IMR-90 (cell line): ENCODE measurements around the gene RABEP1. TPM values are rescaled to one million over a fixed set of nuclear protein-coding genes. Genes with fewer than 3 reads are reported as not detected.

ENCODE experiments used
- ATAC-seq: fragments of 200-7000 bp; cut with Tn5 transposase; 2 replicates; pipeline ENCODE4 v1.9.1; 2020; ENCODE audit warnings: low read depth, mild to moderate bottlenecking, moderate library complexity
- BruUV-seq: library from RNA; stranded (reverse); fragments of 400-500 nt; replicated peaks from 2 replicates; lab custom pipeline; 2021; lab: Mats Ljungman, UMichigan
- CTCF ChIA-PET: fragments of 300-600 bp; formaldehyde crosslinking; extraction: SDS; loops from one replicate; lab custom pipeline; 2021; ENCODE audit warnings: antibody characterized with exemption; lab: Yijun Ruan, JAX
- POLR2A ChIA-PET: fragments of 300-600 bp; sonication (Branson Sonifier 250); formaldehyde crosslinking; loops from one replicate; lab custom pipeline; 2022; ENCODE audit warnings: antibody characterized with exemption; ENCODE audit not compliant: unreplicated experiment; lab: Charles Lee
- DNase-seq: peaks from one replicate; pipeline ENCODE4 v3.0.0; 2013
- H2AFZ ChIP-seq: replicated peaks from 2 replicates; pipeline ENCODE3; 2013; ENCODE audit warnings: low read length, mild to moderate bottlenecking; ENCODE audit not compliant: poor library complexity
- H2AK5ac ChIP-seq: 2 replicates; pipeline ENCODE4 v1.6.1; 2013; ENCODE audit warnings: low read depth, low read length, inconsistent platforms
- H2AK9ac ChIP-seq: replicated peaks from 2 replicates; pipeline ENCODE3; 2013; ENCODE audit warnings: mild to moderate bottlenecking, low read depth, low read length, moderate library complexity; ENCODE audit not compliant: poor library complexity
- H2BK120ac ChIP-seq: 2 replicates; pipeline ENCODE4 v1.6.1; 2013; ENCODE audit warnings: low read depth, low read length, inconsistent platforms
- H2BK15ac ChIP-seq: 3 replicates; pipeline ENCODE4 v1.6.1; 2013; ENCODE audit warnings: low read depth, low read length, inconsistent platforms
- H2BK20ac ChIP-seq: 2 replicates; pipeline ENCODE4 v1.6.1; 2013; ENCODE audit warnings: low read depth, mild to moderate bottlenecking, inconsistent platforms, low read length, moderate library complexity
- H2BK5ac ChIP-seq: 2 replicates; pipeline ENCODE4 v1.6.1; 2013; ENCODE audit warnings: mild to moderate bottlenecking, low read depth, low read length, inconsistent platforms; ENCODE audit not compliant: poor library complexity, severe bottlenecking
- H3K14ac ChIP-seq: replicated peaks from 2 replicates; pipeline ENCODE4 v1.6.1; 2013; ENCODE audit warnings: low read depth, low read length, inconsistent platforms
- H3K18ac ChIP-seq: 2 replicates; pipeline ENCODE4 v1.6.1; 2013; ENCODE audit warnings: low read depth, low read length, control low read depth
- H3K23ac ChIP-seq: 2 replicates; pipeline ENCODE4 v1.6.1; 2013; ENCODE audit warnings: low read depth, low read length, inconsistent platforms
- H3K27ac ChIP-seq: 2 replicates; pipeline ENCODE4 v1.5.1; 2013; ENCODE audit warnings: mild to moderate bottlenecking, control low read depth, low read length; ENCODE audit not compliant: insufficient read depth
- H3K27me3 ChIP-seq: 2 replicates; pipeline ENCODE4 v1.6.1; 2013; ENCODE audit warnings: low read length; ENCODE audit not compliant: control insufficient read depth, insufficient read depth
- H3K36me3 ChIP-seq: 2 replicates; pipeline ENCODE4 v1.6.1; 2013; ENCODE audit warnings: low read length, mixed read lengths; ENCODE audit not compliant: control insufficient read depth, insufficient read depth
- H3K4ac ChIP-seq: 2 replicates; pipeline ENCODE4 v1.6.1; 2013; ENCODE audit warnings: low read depth, low read length, inconsistent platforms
- H3K4me1 ChIP-seq: 2 replicates; pipeline ENCODE4 v1.6.1; 2013; ENCODE audit warnings: low read length, mixed read lengths; ENCODE audit not compliant: control insufficient read depth, insufficient read depth
- H3K4me2 ChIP-seq: 2 replicates; pipeline ENCODE4 v1.6.1; 2013; ENCODE audit warnings: low read depth, mild to moderate bottlenecking, control low read depth, low read length, moderate library complexity
- H3K4me3 ChIP-seq: 2 replicates; pipeline ENCODE4 v1.5.1; 2013; ENCODE audit warnings: low read depth, mild to moderate bottlenecking, control low read depth, low read length, moderate library complexity; ENCODE audit not compliant: insufficient read depth
- H3K56ac ChIP-seq: 2 replicates; pipeline ENCODE4 v1.6.1; 2013; ENCODE audit warnings: low read length, inconsistent platforms; ENCODE audit not compliant: insufficient read depth; ENCODE audit errors: extremely low read depth
- H3K79me1 ChIP-seq, 2 experiments: 2 replicates each; pipeline ENCODE4 v1.6.1; 2013; ENCODE audit warnings: low read length in 2 of 2, inconsistent platforms in 1 of 2, low read depth in 1 of 2
- H3K9ac ChIP-seq: 2 replicates; pipeline ENCODE4 v1.6.1; 2013; ENCODE audit warnings: low read depth, low read length, control low read depth
- H3K9me1 ChIP-seq: 2 replicates; pipeline ENCODE4 v1.6.1; 2013; ENCODE audit warnings: low read length, inconsistent platforms; ENCODE audit not compliant: insufficient read depth
- H3K9me3 ChIP-seq: 2 replicates; pipeline ENCODE4 v1.6.1; 2013; ENCODE audit warnings: low read length; ENCODE audit not compliant: control insufficient read depth, insufficient read depth
- H4K20me1 ChIP-seq: 2 replicates; pipeline ENCODE4 v1.6.1; 2013; ENCODE audit warnings: low read length, inconsistent platforms; ENCODE audit not compliant: insufficient read depth
- H4K5ac ChIP-seq: 2 replicates; pipeline ENCODE4 v1.6.1; 2013; ENCODE audit warnings: mild to moderate bottlenecking, low read depth, low read length, control low read depth
- H4K8ac ChIP-seq, 2 experiments: 2 replicates each; pipeline ENCODE4 v1.6.1; 2013; ENCODE audit warnings: low read depth in 2 of 2, low read length in 2 of 2, control low read depth in 1 of 2, inconsistent platforms in 1 of 2
- H4K91ac ChIP-seq: 2 replicates; pipeline ENCODE4 v1.6.1; 2013; ENCODE audit warnings: low read depth, low read length, inconsistent platforms; ENCODE audit not compliant: insufficient read depth
- BHLHE40 ChIP-seq: fragments of 150-350 bp; IDR thresholded peaks from 2 replicates; pipeline ENCODE4 v1.6.1; 2016; ENCODE audit warnings: mild to moderate bottlenecking, low read depth, low read length
- CEBPB ChIP-seq: IDR thresholded peaks from 2 replicates; pipeline ENCODE4 v1.6.1; 2012; ENCODE audit warnings: low read depth, low read length, improper control_type of control experiment
- CHD1 ChIP-seq: IDR thresholded peaks from 2 replicates; pipeline ENCODE4 v1.6.1; 2012; ENCODE audit warnings: low read depth, low read length, improper control_type of control experiment
- CTCF ChIP-seq: conservative IDR thresholded peaks from 2 replicates; pipeline ENCODE4 v1.5.1; 2012; ENCODE audit warnings: mild to moderate bottlenecking, low read depth, low read length, improper control_type of control experiment
- ELK1 ChIP-seq: fragments of 150-350 bp; IDR thresholded peaks from 2 replicates; pipeline ENCODE4 v1.6.1; 2016; ENCODE audit warnings: low read depth, mild to moderate bottlenecking, low read length, moderate library complexity, borderline replicate concordance
- FOS ChIP-seq: fragments of 150-350 bp; IDR thresholded peaks from 2 replicates; pipeline ENCODE4 v1.6.1; 2016; ENCODE audit warnings: low read depth, low read length
- MAFK ChIP-seq: IDR thresholded peaks from 2 replicates; pipeline ENCODE4 v1.6.1; 2012; ENCODE audit warnings: low read depth, low read length, improper control_type of control experiment
- MAZ ChIP-seq: IDR thresholded peaks from 2 replicates; pipeline ENCODE4 v1.6.1; 2012; ENCODE audit warnings: low read depth, mild to moderate bottlenecking, low read length, improper control_type of control experiment, moderate library complexity, borderline replicate concordance
- MXI1 ChIP-seq: IDR thresholded peaks from 2 replicates; pipeline ENCODE4 v1.6.1; 2012; ENCODE audit warnings: low read depth, mild to moderate bottlenecking, low read length, moderate library complexity, borderline replicate concordance
- NFE2L2 ChIP-seq: fragments of 150-350 bp; IDR thresholded peaks from 2 replicates; pipeline ENCODE4 v1.6.1; 2016; ENCODE audit warnings: low read depth, mild to moderate bottlenecking, low read length
- POLR2A ChIP-seq: IDR thresholded peaks from 2 replicates; pipeline ENCODE4 v1.6.1; 2012; ENCODE audit warnings: mild to moderate bottlenecking, low read depth, low read length
- RAD21 ChIP-seq: IDR thresholded peaks from 2 replicates; pipeline ENCODE4 v1.6.1; 2012; ENCODE audit warnings: low read length, improper control_type of control experiment
- RCOR1 ChIP-seq: IDR thresholded peaks from 2 replicates; pipeline ENCODE4 v1.6.1; 2012; ENCODE audit warnings: mild to moderate bottlenecking, low read length, improper control_type of control experiment; ENCODE audit not compliant: insufficient replicate concordance
- RFX5 ChIP-seq: IDR thresholded peaks from 2 replicates; pipeline ENCODE4 v1.8.0; 2012; ENCODE audit warnings: low read depth, mild to moderate bottlenecking, low read length, moderate library complexity
- SMC3 ChIP-seq: fragments of 150-350 bp; IDR thresholded peaks from 2 replicates; pipeline ENCODE4 v1.6.1; 2016; ENCODE audit warnings: low read depth, mild to moderate bottlenecking, antibody characterized with exemption, low read length, moderate library complexity
- WGBS, 2 experiments: methylation state at CpG; one replicate each; pipeline versions ENCODE4 v1.1.5 to v1.1.7; 2013; ENCODE audit warnings: missing lambda C conversion rate in 2 of 2; ENCODE audit not compliant: insufficient read length in 1 of 2; ENCODE audit errors: extremely low coverage in 2 of 2; 5-methylcytosine and 5-hydroxymethylcytosine counted together
- dilution Hi-C: fragments of 300-500 bp; cut with HindIII; formaldehyde crosslinking; loops from one replicate; pipeline ENCODE4 v1.14.3; 2018; ENCODE audit warnings: low sequenced_read_pairs; ENCODE audit not compliant: unreplicated experiment
- in situ Hi-C: fragments of 300-500 bp; cut with MboI; formaldehyde crosslinking; loops from 3 replicates; pipeline ENCODE4 v1.14.3; 2019; ENCODE audit warnings: low sequenced_read_pairs, inconsistent platforms, mixed read lengths
- intact Hi-C: fragments of 100-400 bp; cut with micrococcal nuclease; formaldehyde crosslinking; loops from 2 replicates; pipeline ENCODE4 v1.10.0; 2022
- polyA plus RNA-seq, 3 experiments: library from polyadenylated mRNA; depleted of rRNA; stranded (reverse); fragments of >200 nt; gene quantifications; 2 replicates each; pipeline ENCODE4 v1.2.3, GENCODE V29; 2012; ENCODE audit warnings: low replicate concordance in 1 of 3
- total RNA-seq: library from RNA; depleted of rRNA; stranded (reverse); fragments of >200 nt; gene quantifications from 2 replicates; pipeline ENCODE4 v1.2.3, GENCODE V29; 2012

The RABEP1 gene
- total and polyA plus RNA-seq, 2 of the 4 experiments (the other 2 are of a cell fraction), result 15.3 to 38.2 TPM

- TF ChIP-seq FOS, result no peak
Observed at GRCh38 chr17:5283571-5284315, 1.7 kb downstream of the RABEP1 start (continued).

GRCh38 chr17:5284681-5285080, 2.6 kb downstream of the RABEP1 start:
- Histone ChIP-seq H3K9me1 (peaks cover 9% of the 10 kb centered on the region; the same call in 1 of the 2 replicates), H4K5ac (no peak overlapping the region), H3K4me1 (peaks cover 6% of the 10 kb centered on the region), H4K20me1 (peaks cover 39% of the 10 kb centered on the region), H3K4ac (no peak overlapping the region), H4K8ac (no peak overlapping the region), H3K79me1 (peaks cover 26 to 49% of the 10 kb centered on the region in 2 experiments), H3K23ac (no peak overlapping the region), H3K36me3 (no peaks in the 10 kb centered on the region; the same call in none of the 2 replicates), H2AK5ac (no peak overlapping the region), H2AFZ (no peak overlapping the region), H3K4me2 (no peak overlapping the region), H2BK20ac (no peak overlapping the region), H3K9me3 (no peaks in the 10 kb centered on the region), H3K56ac (no peak overlapping the region), H3K9ac (no peak overlapping the region), H4K91ac (no peak overlapping the region), H2BK15ac (no peak overlapping the region), H3K18ac (no peak overlapping the region), H2BK5ac (no peak overlapping the region), H3K14ac (no peak overlapping the region), H2AK9ac (no peak overlapping the region), H2BK120ac (no peak overlapping the region), H3K4me3 (no peak overlapping the region), H3K27ac (no peak overlapping the region), H3K27me3 (no peaks in the 10 kb centered on the region)
- 100% methylated on average over 2 of the region's 7 CpGs; no CpG with 5 or more reads in 1 of the 2 experiments for WGBS, 2 experiments
- dilution Hi-C loops, result no loop called here
- CTCF ChIA-PET, result no interaction called here
- POLR2A ChIA-PET, result no interaction called here
- intact Hi-C loops, result loop anchor here (10.0 kb wide), 1 partner anchor 130 kb away; the partner anchor contains the start of gene NUP88
- TF ChIP-seq NFE2L2, result no peak
- TF ChIP-seq SMC3, result no peak
- no peak for TF ChIP-seq RAD21
- TF ChIP-seq POLR2A, result no peak
- TF ChIP-seq RFX5, result no peak
- no peak for TF ChIP-seq CEBPB
- no peak for TF ChIP-seq MAFK
- no peak for TF ChIP-seq RCOR1
- TF ChIP-seq MXI1, result no peak
- TF ChIP-seq FOS, result no peak
- TF ChIP-seq MAZ, result no peak
- no peak for TF ChIP-seq BHLHE40
- TF ChIP-seq CTCF, result no peak
- TF ChIP-seq CHD1, result no peak
- no peak for TF ChIP-seq ELK1
- no TSS peak for BruUV-seq
- in situ Hi-C loops, result no loop called here
- no peak for ATAC-seq
- no peak for DNase-seq
